Mesendoderm (in vitro differentiated cells): ENCODE measurements around the gene MYO16.

Source experiments
- DNase-seq: peaks from one replicate; pipeline ENCODE4 v3.0.0; 2013
- H2AK5ac ChIP-seq: 2 replicates; pipeline ENCODE4 v1.6.1; 2013; ENCODE audit warnings: low read length, inconsistent platforms
- H2BK120ac ChIP-seq: 2 replicates; pipeline ENCODE4 v1.6.1; 2013; ENCODE audit warnings: low read depth, mild to moderate bottlenecking, low read length, moderate library complexity, mixed read lengths
- H2BK15ac ChIP-seq: replicated peaks from 2 replicates; pipeline ENCODE4 v1.6.1; 2013; ENCODE audit warnings: low read depth, mild to moderate bottlenecking, moderate library complexity
- H2BK5ac ChIP-seq: 2 replicates; pipeline ENCODE4 v1.6.1; 2013; ENCODE audit warnings: low read length, inconsistent platforms
- H3K18ac ChIP-seq: 2 replicates; pipeline ENCODE4 v1.6.1; 2013; ENCODE audit warnings: mild to moderate bottlenecking, low read length, mixed read lengths
- H3K23ac ChIP-seq: one replicate; pipeline ENCODE4 v1.6.1; 2013; ENCODE audit warnings: low read length
- H3K27ac ChIP-seq: 2 replicates; pipeline ENCODE4 v1.5.1; 2013; ENCODE audit warnings: low read depth, mild to moderate bottlenecking, inconsistent platforms, low read length, moderate library complexity
- H3K27me3 ChIP-seq: 2 replicates; pipeline ENCODE4 v1.6.1; 2013; ENCODE audit warnings: low read length, control low read depth, mild to moderate bottlenecking, inconsistent platforms; ENCODE audit not compliant: insufficient read depth, poor library complexity
- H3K36me3 ChIP-seq: 2 replicates; pipeline ENCODE4 v1.6.1; 2013; ENCODE audit warnings: low read length, inconsistent platforms; ENCODE audit not compliant: control insufficient read depth, insufficient read depth
- H3K4ac ChIP-seq: one replicate; pipeline ENCODE4 v1.6.1; 2013; ENCODE audit warnings: low read depth, mild to moderate bottlenecking, low read length, moderate library complexity
- H3K4me1 ChIP-seq: 2 replicates; pipeline ENCODE4 v1.6.1; 2013; ENCODE audit warnings: low read depth, low read length, inconsistent platforms; ENCODE audit not compliant: control insufficient read depth
- H3K4me2 ChIP-seq: 2 replicates; pipeline ENCODE4 v1.6.1; 2013; ENCODE audit warnings: low read length
- H3K4me3 ChIP-seq: 2 replicates; pipeline ENCODE4 v1.5.1; 2013; ENCODE audit warnings: mild to moderate bottlenecking, low read length
- H3K56ac ChIP-seq: one replicate; pipeline ENCODE4 v1.6.1; 2013; ENCODE audit warnings: low read length
- H3K79me1 ChIP-seq: 2 replicates; pipeline ENCODE4 v1.6.1; 2013; ENCODE audit warnings: low read length, inconsistent platforms
- H3K79me2 ChIP-seq: 2 replicates; pipeline ENCODE4 v1.6.1; 2013; ENCODE audit warnings: mild to moderate bottlenecking, low read length; ENCODE audit not compliant: control insufficient read depth, insufficient read depth
- H3K9ac ChIP-seq: 2 replicates; pipeline ENCODE4 v1.6.1; 2013; ENCODE audit warnings: low read length, inconsistent platforms
- H4K5ac ChIP-seq: one replicate; pipeline ENCODE4 v1.6.1; 2013; ENCODE audit warnings: low read length
- H4K8ac ChIP-seq: one replicate; pipeline ENCODE4 v1.6.1; 2013; ENCODE audit warnings: low read depth, mild to moderate bottlenecking, control low read depth, low read length, moderate library complexity
- WGBS: extraction: QIAGEN DNeasy Blood & Tissue Kit; methylation state at CpG from one replicate; pipeline ENCODE4 v1.1.7; 2013; ENCODE audit warnings: low lambda C conversion rate, missing lambda C conversion rate; ENCODE audit not compliant: insufficient coverage; ENCODE audit errors: extremely low coverage; 5-methylcytosine and 5-hydroxymethylcytosine counted together

The MYO16 gene

GRCh38 chr13:109206616-109207015 lies 577.2 kb downstream of the MYO16 start:
- Histone ChIP-seq H3K4me2 (no peak overlapping the region), H3K79me1 (no peaks in the 10 kb centered on the region), H3K79me2 (no peaks in the 10 kb centered on the region), H3K4ac (no peak overlapping the region), H2BK5ac (no peak overlapping the region), H3K18ac (no peak overlapping the region), H3K9ac (no peak overlapping the region), H3K27ac (no peak overlapping the region), H2BK120ac (no peak overlapping the region), H2AK5ac (no peak overlapping the region), H4K5ac (no peak overlapping the region), H3K56ac (no peak overlapping the region), H3K4me3 (no peak overlapping the region), H3K36me3 (no peaks in the 10 kb centered on the region), H2BK15ac (no peak overlapping the region), H3K27me3 (no peaks in the 10 kb centered on the region), H4K8ac (no peak overlapping the region), H3K4me1 (no peaks in the 10 kb centered on the region), H3K23ac (no peak overlapping the region)
- no peak for DNase-seq
- WGBS = no CpG with 5 or more reads among the region's 7 CpGs

DNA sequence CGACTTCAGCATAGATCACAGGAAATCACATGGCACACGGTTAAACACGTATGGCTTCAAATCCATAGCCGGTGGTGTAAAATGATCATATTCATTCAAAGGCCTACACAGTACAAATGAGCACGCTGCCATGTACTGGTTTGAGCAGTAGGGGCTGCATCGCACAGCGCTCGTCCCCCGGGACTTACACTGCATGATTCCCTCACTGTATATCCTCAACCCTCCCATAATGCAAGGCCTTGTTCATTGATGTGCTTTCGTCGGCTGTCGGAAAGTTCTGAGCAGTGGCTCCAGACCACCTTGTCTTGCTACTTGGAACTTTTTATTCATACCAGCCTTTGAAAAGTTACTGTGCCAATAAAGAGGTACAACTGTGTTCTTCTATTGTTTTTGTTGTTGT lies 578.2 kb downstream of the MYO16 start:
- Histone ChIP-seq H3K79me2 (no peaks in the 10 kb centered on the region), H3K18ac (no peak overlapping the region), H3K56ac (no peak overlapping the region), H4K5ac (no peak overlapping the region), H3K4me1 (no peaks in the 10 kb centered on the region), H3K9ac (no peak overlapping the region), H3K4me3 (no peak overlapping the region), H3K27me3 (no peaks in the 10 kb centered on the region), H2BK15ac (no peak overlapping the region), H3K79me1 (no peaks in the 10 kb centered on the region), H3K4ac (no peak overlapping the region), H4K8ac (no peak overlapping the region), H3K4me2 (no peak overlapping the region), H3K23ac (no peak overlapping the region), H3K36me3 (no peaks in the 10 kb centered on the region), H2AK5ac (no peak overlapping the region), H2BK5ac (no peak overlapping the region), H3K27ac (no peak overlapping the region), H2BK120ac (no peak overlapping the region)
- no CpG with 5 or more reads among the region's 12 CpGs for WGBS
- no peak for DNase-seq

GRCh38 chr13:109208522-109208921 lies 579.1 kb downstream of the MYO16 start:
- no peaks in the 10 kb centered on the region for H3K79me1 ChIP-seq
- no peaks in the 10 kb centered on the region for H3K79me2 ChIP-seq
- no peak overlapping the region for H3K23ac ChIP-seq
- no peak overlapping the region for H3K4ac ChIP-seq
- no peak overlapping the region for H2AK5ac ChIP-seq
- no peak overlapping the region for H4K5ac ChIP-seq
- no peak overlapping the region for H3K56ac ChIP-seq
- H3K4me1 ChIP-seq = no peaks in the 10 kb centered on the region
- H2BK5ac ChIP-seq = no peak overlapping the region
- H3K9ac ChIP-seq = no peak overlapping the region
- DNase-seq = no peak
- WGBS = no CpG with 5 or more reads among the region's 5 CpGs
- H3K36me3 ChIP-seq = no peaks in the 10 kb centered on the region
- H3K4me3 ChIP-seq = no peak overlapping the region
- no peak overlapping the region for H2BK15ac ChIP-seq
- no peak overlapping the region for H3K18ac ChIP-seq
- H3K27ac ChIP-seq = no peak overlapping the region
- no peaks in the 10 kb centered on the region for H3K27me3 ChIP-seq
- no peak overlapping the region for H3K4me2 ChIP-seq
- no peak overlapping the region for H4K8ac ChIP-seq
- H2BK120ac ChIP-seq = no peak overlapping the region

DNA sequence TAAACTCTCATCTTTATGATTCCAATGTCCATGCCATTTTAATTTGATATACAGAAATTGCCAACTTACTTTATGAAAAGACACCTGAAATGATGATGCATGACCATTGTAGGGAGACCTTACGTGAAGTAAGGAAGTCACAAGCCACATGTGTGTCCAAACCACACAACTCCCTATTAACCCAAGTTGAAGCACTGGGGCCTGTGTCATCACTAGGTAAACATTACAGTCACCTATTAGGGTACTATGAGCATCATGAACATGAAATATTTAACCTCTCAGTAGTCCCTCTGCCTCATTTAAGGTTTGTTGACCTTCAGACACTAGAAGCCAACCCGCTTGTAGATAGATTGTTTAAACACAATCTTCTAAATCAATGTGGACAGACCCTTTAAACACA lies 580.1 kb downstream of the MYO16 start:
- no peak overlapping the region for H4K5ac ChIP-seq
- no peaks in the 10 kb centered on the region for H3K79me1 ChIP-seq
- no peaks in the 10 kb centered on the region for H3K4me1 ChIP-seq
- no peak overlapping the region for H3K4me2 ChIP-seq
- no peak overlapping the region for H2AK5ac ChIP-seq
- H3K27me3 ChIP-seq = no peaks in the 10 kb centered on the region
- H3K56ac ChIP-seq = no peak overlapping the region
- H3K79me2 ChIP-seq = no peaks in the 10 kb centered on the region
- H3K9ac ChIP-seq = no peak overlapping the region
- no peak overlapping the region for H2BK15ac ChIP-seq
- WGBS = no CpG with 5 or more reads among the region's 2 CpGs
- DNase-seq = no peak
- no peak overlapping the region for H3K23ac ChIP-seq
- H4K8ac ChIP-seq = no peak overlapping the region
- no peak overlapping the region for H3K4me3 ChIP-seq
- H3K18ac ChIP-seq = no peak overlapping the region
- H3K36me3 ChIP-seq = no peaks in the 10 kb centered on the region
- no peak overlapping the region for H3K27ac ChIP-seq
- no peak overlapping the region for H3K4ac ChIP-seq
- H2BK5ac ChIP-seq = no peak overlapping the region
- H2BK120ac ChIP-seq = no peak overlapping the region

DNA sequence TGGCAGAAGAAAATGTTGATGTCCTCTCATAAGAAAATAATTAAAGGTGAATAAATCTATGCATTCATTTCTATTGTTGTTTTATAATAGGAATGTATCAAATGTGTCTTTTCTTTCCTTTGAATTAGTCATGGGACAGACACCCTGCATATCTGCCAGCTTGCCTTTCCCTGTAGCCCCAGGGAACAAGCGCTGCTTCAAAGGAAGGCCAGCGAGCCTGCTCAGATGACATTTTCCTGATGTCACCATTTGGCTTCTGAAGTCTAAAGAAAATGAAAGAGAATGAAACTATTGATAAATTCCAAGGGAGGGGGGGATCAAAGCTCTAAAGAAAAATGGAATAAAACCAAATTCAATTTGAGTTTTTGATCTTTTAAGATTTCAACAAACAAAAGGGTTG lies 582.2 kb downstream of the MYO16 start:
- H3K23ac ChIP-seq = no peak overlapping the region
- H4K5ac ChIP-seq = no peak overlapping the region
- H2BK15ac ChIP-seq = no peak overlapping the region
- no peak overlapping the region for H3K18ac ChIP-seq
- no peaks in the 10 kb centered on the region for H3K79me2 ChIP-seq
- H3K4me1 ChIP-seq = no peaks in the 10 kb centered on the region
- WGBS = no CpG with 5 or more reads among the region's 2 CpGs
- no peak overlapping the region for H3K4ac ChIP-seq
- H3K27ac ChIP-seq = no peak overlapping the region
- H2BK120ac ChIP-seq = no peak overlapping the region
- no peak overlapping the region for H2BK5ac ChIP-seq
- H3K56ac ChIP-seq = no peak overlapping the region
- no peaks in the 10 kb centered on the region for H3K27me3 ChIP-seq
- H4K8ac ChIP-seq = no peak overlapping the region
- no peak overlapping the region for H3K4me2 ChIP-seq
- no peaks in the 10 kb centered on the region for H3K36me3 ChIP-seq
- H2AK5ac ChIP-seq = no peak overlapping the region
- no peak overlapping the region for H3K4me3 ChIP-seq
- H3K79me1 ChIP-seq = no peaks in the 10 kb centered on the region
- no peak overlapping the region for H3K9ac ChIP-seq
- peak; percentile 95 for DNase-seq

DNA sequence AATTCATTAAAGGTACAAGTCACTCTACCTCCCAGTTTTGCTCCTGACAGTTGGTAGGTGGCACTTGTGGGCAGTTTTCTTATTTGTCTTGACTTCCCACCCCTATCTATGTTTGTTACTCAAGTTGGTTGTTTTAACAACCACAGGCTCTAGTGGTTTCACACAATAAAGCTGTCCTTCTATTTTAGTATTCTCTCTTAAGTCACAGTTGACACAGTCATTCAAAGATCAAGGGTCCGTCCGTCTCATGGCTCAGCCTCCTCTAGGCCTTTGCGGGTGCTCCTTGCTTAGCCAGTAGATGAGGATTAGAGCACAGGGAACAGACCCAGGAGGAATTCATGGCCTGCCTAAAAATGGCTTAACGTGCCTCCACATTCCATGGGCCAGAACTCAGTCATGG lies 583.2 kb downstream of the MYO16 start:
- Histone ChIP-seq H3K4me1 (no peaks in the 10 kb centered on the region), H2BK5ac (no peak overlapping the region), H3K79me2 (no peaks in the 10 kb centered on the region), H3K18ac (no peak overlapping the region), H2BK120ac (no peak overlapping the region), H4K8ac (no peak overlapping the region), H4K5ac (no peak overlapping the region), H3K4ac (no peak overlapping the region), H3K56ac (no peak overlapping the region), H3K27ac (no peak overlapping the region), H3K4me3 (no peak overlapping the region), H3K79me1 (no peaks in the 10 kb centered on the region), H3K23ac (no peak overlapping the region), H3K27me3 (no peaks in the 10 kb centered on the region), H3K9ac (no peak overlapping the region), H2AK5ac (no peak overlapping the region), H2BK15ac (peak overlapping the region; percentile 39), H3K36me3 (no peaks in the 10 kb centered on the region), H3K4me2 (no peak overlapping the region)
- WGBS = no CpG with 5 or more reads among the region's 4 CpGs
- no peak for DNase-seq
